H9 (cell line): ENCODE results near the gene FRMD4B. TPM values are rescaled to one million over a fixed set of nuclear protein-coding genes. Genes with fewer than 3 reads are reported as not detected.

Source experiments
- DNase-seq: peaks from one replicate; pipeline ENCODE4 v3.0.0-alpha.2; 2017
- H2AFZ ChIP-seq: one replicate; pipeline ENCODE4 v1.6.1; 2013; ENCODE audit warnings: mild to moderate bottlenecking, low read length, control low read depth, moderate library complexity
- H2AK5ac ChIP-seq: 2 replicates; pipeline ENCODE4 v1.6.1; 2013; ENCODE audit warnings: low read length, control low read depth, mixed read lengths; ENCODE audit not compliant: insufficient read length
- H2BK120ac ChIP-seq: one replicate; pipeline ENCODE4 v1.6.1; 2013; ENCODE audit warnings: low read depth, mild to moderate bottlenecking, low read length, control low read depth, inconsistent platforms; ENCODE audit not compliant: poor library complexity, severe bottlenecking
- H2BK12ac ChIP-seq: 2 replicates; pipeline ENCODE4 v1.6.1; 2013; ENCODE audit warnings: low read length, control low read depth, mixed read lengths, low read depth; ENCODE audit not compliant: insufficient read length
- H2BK15ac ChIP-seq: 2 replicates; pipeline ENCODE4 v1.6.1; 2013; ENCODE audit warnings: low read depth, low read length, control low read depth
- H2BK20ac ChIP-seq: one replicate; pipeline ENCODE4 v1.6.1; 2013; ENCODE audit warnings: low read depth, mild to moderate bottlenecking, low read length, control low read depth, inconsistent platforms; ENCODE audit not compliant: poor library complexity, severe bottlenecking
- H2BK5ac ChIP-seq: 2 replicates; pipeline ENCODE4 v1.6.1; 2013; ENCODE audit warnings: low read length, control low read depth, mixed read lengths; ENCODE audit not compliant: insufficient read length
- H3K14ac ChIP-seq: 2 replicates; pipeline ENCODE4 v1.6.1; 2013; ENCODE audit warnings: low read length, control low read depth; ENCODE audit not compliant: insufficient read depth
- H3K18ac ChIP-seq: 2 replicates; pipeline ENCODE4 v1.6.1; 2013; ENCODE audit warnings: low read depth, mild to moderate bottlenecking, mixed read lengths, low read length, control low read depth; ENCODE audit not compliant: insufficient read length
- H3K23ac ChIP-seq: 2 replicates; pipeline ENCODE4 v1.6.1; 2013; ENCODE audit warnings: low read length, control low read depth, mixed read lengths, low read depth; ENCODE audit not compliant: insufficient read length
- H3K23me2 ChIP-seq: 2 replicates; pipeline ENCODE4 v1.6.1; 2013; ENCODE audit warnings: low read depth, mild to moderate bottlenecking, mixed read lengths, low read length, control low read depth; ENCODE audit not compliant: insufficient read length, poor library complexity, severe bottlenecking
- H3K27ac ChIP-seq: 2 replicates; pipeline ENCODE4 v1.5.1; 2013; ENCODE audit warnings: low read length, control low read depth, mixed read lengths, low read depth; ENCODE audit not compliant: insufficient read length
- H3K27me3 ChIP-seq: 2 replicates; pipeline ENCODE4 v1.6.1; 2013; ENCODE audit warnings: low read length, control low read depth, inconsistent platforms; ENCODE audit not compliant: insufficient read depth
- H3K4ac ChIP-seq: 2 replicates; pipeline ENCODE4 v1.6.1; 2013; ENCODE audit warnings: low read depth, mild to moderate bottlenecking, control low read depth, inconsistent platforms, low read length, moderate library complexity
- H3K4me1 ChIP-seq: 2 replicates; pipeline ENCODE4 v1.6.1; 2013; ENCODE audit warnings: low read length, control low read depth, inconsistent platforms; ENCODE audit not compliant: insufficient read depth
- H3K4me2 ChIP-seq: 2 replicates; pipeline ENCODE4 v1.6.1; 2013; ENCODE audit warnings: low read length, control low read depth, mixed read lengths; ENCODE audit not compliant: insufficient read length, insufficient read depth
- H3K56ac ChIP-seq: 2 replicates; pipeline ENCODE4 v1.6.1; 2013; ENCODE audit warnings: low read depth, mild to moderate bottlenecking, mixed read lengths, low read length, control low read depth; ENCODE audit not compliant: insufficient read length
- H3K79me1 ChIP-seq: 2 replicates; pipeline ENCODE4 v1.6.1; 2013; ENCODE audit warnings: low read depth, mild to moderate bottlenecking, moderate library complexity, low read length, control low read depth, inconsistent platforms; ENCODE audit not compliant: insufficient read depth, poor library complexity, severe bottlenecking
- H3K79me2 ChIP-seq: 2 replicates; pipeline ENCODE4 v1.6.1; 2013; ENCODE audit warnings: low read length, control low read depth, inconsistent platforms; ENCODE audit not compliant: insufficient read depth
- H3K9ac ChIP-seq: 2 replicates; pipeline ENCODE4 v1.6.1; 2013; ENCODE audit warnings: low read length, control low read depth, mixed read lengths; ENCODE audit not compliant: insufficient read length; ENCODE audit errors: extremely low read depth
- H3K9me3 ChIP-seq: one replicate; pipeline ENCODE4 v1.6.1; 2013; ENCODE audit warnings: low read depth, low read length, inconsistent platforms; ENCODE audit not compliant: control insufficient read depth
- H3T11ph ChIP-seq: one replicate; pipeline ENCODE4 v1.6.1; 2013; ENCODE audit warnings: mild to moderate bottlenecking, low read length, control low read depth, inconsistent platforms
- H4K20me1 ChIP-seq: one replicate; pipeline ENCODE4 v1.6.1; 2013; ENCODE audit not compliant: control insufficient read depth, insufficient read length, insufficient read depth
- H4K5ac ChIP-seq: 2 replicates; pipeline ENCODE4 v1.6.1; 2013; ENCODE audit warnings: low read depth, mild to moderate bottlenecking, mixed read lengths, low read length, control low read depth; ENCODE audit not compliant: insufficient read length
- H4K8ac ChIP-seq: replicated peaks from 2 replicates; pipeline ENCODE4 v1.6.1; 2013; ENCODE audit warnings: low read length, control low read depth, mixed read lengths, low read depth; ENCODE audit not compliant: insufficient read length
- H4K91ac ChIP-seq: 2 replicates; pipeline ENCODE4 v1.6.1; 2013; ENCODE audit warnings: low read depth, mild to moderate bottlenecking, moderate library complexity, mixed read lengths, low read length, control low read depth; ENCODE audit not compliant: insufficient read length
- H3K27ac Mint-ChIP-seq, 3 experiments: 2 replicates in 2 of 3; 3 replicates in 1 of 3; pipeline ENCODE4 v1.8.0; 2020 to 2021; ENCODE audit warnings: mixed read lengths in 3 of 3, mild to moderate bottlenecking in 1 of 3, moderate library complexity in 1 of 3
- H3K27me3 Mint-ChIP-seq: 2 replicates; pipeline ENCODE4 v1.8.0; 2021; ENCODE audit warnings: low read depth, mild to moderate bottlenecking, moderate library complexity, mixed read lengths
- H3K36me3 Mint-ChIP-seq, 3 experiments: 2 replicates in 2 of 3; 3 replicates in 1 of 3; pipeline ENCODE4 v1.8.0; 2020 to 2021; ENCODE audit warnings: low read depth in 3 of 3, mixed read lengths in 3 of 3; ENCODE audit not compliant: insufficient read depth in 1 of 3
- H3K4me1 Mint-ChIP-seq, 2 experiments: 2 replicates each; pipeline ENCODE4 v1.8.0; 2020; ENCODE audit warnings: mixed read lengths in 2 of 2
- H3K4me3 Mint-ChIP-seq, 2 experiments: 2 replicates in 1 of 2; 3 replicates in 1 of 2; pipeline ENCODE4 v1.8.0; 2020 to 2021; ENCODE audit warnings: mild to moderate bottlenecking in 2 of 2, mixed read lengths in 2 of 2, moderate library complexity in 1 of 2
- H3K9me3 Mint-ChIP-seq, 2 experiments: 2 replicates in 1 of 2; 3 replicates in 1 of 2; pipeline ENCODE4 v1.8.0; 2020; ENCODE audit warnings: mild to moderate bottlenecking in 2 of 2, mixed read lengths in 2 of 2, moderate library complexity in 1 of 2
- WGBS: extraction: QIAGEN DNeasy Blood & Tissue Kit; methylation state at CpG from one replicate; pipeline ENCODE4 v1.1.7; 2013; ENCODE audit warnings: missing lambda C conversion rate, low lambda C conversion rate, mixed read lengths; ENCODE audit not compliant: insufficient read length; ENCODE audit errors: extremely low coverage; 5-methylcytosine and 5-hydroxymethylcytosine counted together
- total RNA-seq: library from RNA; stranded (reverse); gene quantifications from 2 replicates; pipeline ENCODE4 v1.2.1, GENCODE V29; 2021
- TF ChIP-seq, protein P1 (sequence below): fragments of 200-600 bp; sonication (generic); conservative IDR thresholded peaks from 3 replicates; pipeline ENCODE4 v1.8.0; 2021; ENCODE audit warnings: antibody characterized with exemption, mild to moderate bottlenecking

FRMD4B gene
- total RNA-seq, 1 experiment from 2014 or later, result 3.4 TPM

DNA sequence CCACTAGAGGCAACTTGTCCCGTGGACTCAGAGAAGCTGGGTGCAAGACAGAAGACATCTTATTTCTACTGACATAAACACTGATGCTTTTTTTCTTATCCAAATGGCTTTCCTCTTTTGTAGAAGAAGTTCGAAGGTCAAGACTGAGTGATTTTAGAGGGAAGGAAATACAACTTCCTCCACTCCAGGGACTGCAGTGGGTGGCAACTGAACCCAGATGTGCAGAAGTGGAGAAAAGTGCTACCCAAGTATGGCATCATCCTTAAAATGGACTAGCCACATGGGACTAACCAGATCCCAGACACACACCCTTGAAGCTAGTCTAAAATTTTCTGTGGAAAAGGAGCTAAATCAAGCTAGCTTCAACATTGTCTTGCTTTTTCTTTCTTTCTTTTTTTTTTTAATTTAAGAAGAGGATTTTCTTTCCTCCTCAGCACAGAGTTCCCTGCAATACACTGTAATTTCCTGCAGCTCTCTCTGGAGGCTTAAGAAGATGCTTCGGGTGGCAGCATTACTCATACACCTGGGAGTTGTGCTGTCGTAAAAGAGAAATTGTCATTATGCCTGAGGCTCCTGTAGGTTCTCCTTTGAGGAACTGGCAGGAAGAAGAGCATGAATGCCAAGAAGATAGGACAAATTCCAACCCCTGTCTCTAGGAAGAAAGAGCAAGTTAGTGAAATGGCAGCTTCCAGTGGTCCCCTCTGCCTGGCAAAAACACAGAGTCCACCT lies 3.8 kb upstream of the FRMD4B start:
- Histone ChIP-seq H3K56ac (no peak overlapping the region), H3K9ac (no peak overlapping the region), H4K8ac (no peak overlapping the region), H2BK12ac (no peak overlapping the region), H4K20me1 (no peaks in the 10 kb centered on the region), H2BK120ac (no peak overlapping the region), H3K79me2 (no peaks in the 10 kb centered on the region), H3K9me3 (no peaks in the 10 kb centered on the region), H3K27ac (no peak overlapping the region), H3T11ph (no peak overlapping the region), H4K5ac (no peak overlapping the region), H2BK15ac (no peak overlapping the region), H4K91ac (no peak overlapping the region), H3K23ac (no peak overlapping the region), H2BK20ac (no peak overlapping the region), H3K27me3 (peaks cover 5% of the 10 kb centered on the region; the same call in 1 of the 2 replicates), H3K79me1 (no peaks in the 10 kb centered on the region), H3K4me1 (peaks cover 13% of the 10 kb centered on the region; the same call in 1 of the 2 replicates), H2AK5ac (no peak overlapping the region), H3K23me2 (peaks cover 14% of the 10 kb centered on the region), H3K18ac (no peak overlapping the region), H3K4ac (no peak overlapping the region), H2BK5ac (no peak overlapping the region), H2AFZ (no peak overlapping the region), H3K4me2 (no peak overlapping the region), H3K14ac (no peak overlapping the region)
- Mint-ChIP-seq H3K4me3 (no peak overlapping the region), H3K36me3 (peaks cover 0 to 5% (median 3%) of the 10 kb centered on the region in 3 experiments; a peak in 2 of 7 replicates), H3K27me3 (peaks cover 35% of the 10 kb centered on the region), H3K9me3 (peaks cover 5 to 9% of the 10 kb centered on the region in 2 experiments; a peak in 3 of 5 replicates), H3K4me1 (peaks cover 34 to 42% of the 10 kb centered on the region in 2 experiments), H3K27ac (no peak overlapping the region)
- DNase-seq, result no peak
- TF ChIP-seq, protein P1, sequence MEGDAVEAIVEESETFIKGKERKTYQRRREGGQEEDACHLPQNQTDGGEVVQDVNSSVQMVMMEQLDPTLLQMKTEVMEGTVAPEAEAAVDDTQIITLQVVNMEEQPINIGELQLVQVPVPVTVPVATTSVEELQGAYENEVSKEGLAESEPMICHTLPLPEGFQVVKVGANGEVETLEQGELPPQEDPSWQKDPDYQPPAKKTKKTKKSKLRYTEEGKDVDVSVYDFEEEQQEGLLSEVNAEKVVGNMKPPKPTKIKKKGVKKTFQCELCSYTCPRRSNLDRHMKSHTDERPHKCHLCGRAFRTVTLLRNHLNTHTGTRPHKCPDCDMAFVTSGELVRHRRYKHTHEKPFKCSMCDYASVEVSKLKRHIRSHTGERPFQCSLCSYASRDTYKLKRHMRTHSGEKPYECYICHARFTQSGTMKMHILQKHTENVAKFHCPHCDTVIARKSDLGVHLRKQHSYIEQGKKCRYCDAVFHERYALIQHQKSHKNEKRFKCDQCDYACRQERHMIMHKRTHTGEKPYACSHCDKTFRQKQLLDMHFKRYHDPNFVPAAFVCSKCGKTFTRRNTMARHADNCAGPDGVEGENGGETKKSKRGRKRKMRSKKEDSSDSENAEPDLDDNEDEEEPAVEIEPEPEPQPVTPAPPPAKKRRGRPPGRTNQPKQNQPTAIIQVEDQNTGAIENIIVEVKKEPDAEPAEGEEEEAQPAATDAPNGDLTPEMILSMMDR, result no peak
- WGBS, result no CpG with 5 or more reads among the region's 4 CpGs
